Erythroblast (primary cell): Measurements from ENCODE around the gene ABR.

ENCODE experiments used
- GATA1 ChIP-seq: IDR thresholded peaks from 2 replicates; pipeline ENCODE4 v1.6.1; 2011; ENCODE audit warnings: low read depth, mild to moderate bottlenecking, control low read depth, low read length, moderate library complexity
- POLR2A ChIP-seq: IDR thresholded peaks from 2 replicates; pipeline ENCODE4 v1.6.1; 2011; ENCODE audit warnings: mild to moderate bottlenecking, low read length

GRCh38 chr17:1058423-1059130 lies 121.2 kb downstream of the ABR start:
- TF ChIP-seq POLR2A, result no peak
- no peak for TF ChIP-seq GATA1
